HCT116 (cell line): ENCODE results near the gene UQCRHL. TPM values are rescaled to one million over a fixed set of nuclear protein-coding genes. Genes with fewer than 3 reads are reported as not detected.

Source experiments
- ATAC-seq: fragments of 200-7000 bp; cut with Tn5 transposase; 2 replicates; pipeline ENCODE4 v1.9.1; 2020; ENCODE audit warnings: mild to moderate bottlenecking, moderate library complexity
- BruUV-seq: library from RNA; stranded (reverse); fragments of 400-500 nt; replicated peaks from 2 replicates; lab custom pipeline; 2021; lab: Mats Ljungman, UMichigan
- CTCF ChIA-PET: fragments of 300-600 bp; sonication (Branson Sonifier 250); formaldehyde crosslinking; loops from one replicate; lab custom pipeline; 2021; ENCODE audit warnings: antibody characterized with exemption; lab: Charles Lee
- POLR2A ChIA-PET: fragments of 300-600, 350-600 bp; sonication (Branson Sonifier 250); formaldehyde crosslinking; loops from one replicate; lab custom pipeline; 2021; ENCODE audit warnings: antibody characterized with exemption; lab: Charles Lee
- RAD21 ChIA-PET, 2 experiments: fragments of 300-600 bp; sonication (Branson Sonifier 250); formaldehyde crosslinking; loops; one replicate each; lab custom pipeline; 2023; ENCODE audit warnings: low total read pairs in 2 of 2; ENCODE audit not compliant: uncharacterized antibody in 2 of 2, unreplicated experiment in 2 of 2, low non-redundant PET in 1 of 2; lab: Charles Lee
- DNase-seq: peaks from one replicate; pipeline ENCODE4 v3.0.0-alpha.2; 2010; ENCODE audit warnings: low read depth, low spot score
- H2AFZ ChIP-seq: fragments of 200-600 bp; shearing (Covaris generic), sonication (generic); 2 replicates; pipeline ENCODE4 v1.6.1; 2017; ENCODE audit warnings: low read depth, mixed run types, mixed read lengths, antibody characterized with exemption, low read length; ENCODE audit not compliant: poor library complexity, severe bottlenecking
- H3K27ac ChIP-seq: 2 replicates; pipeline ENCODE4 v1.5.1; 2012; ENCODE audit warnings: low read depth, low read length
- H3K27me3 ChIP-seq: fragments of 200-600 bp; sonication (generic); 2 replicates; pipeline ENCODE4 v1.6.1; 2016; ENCODE audit warnings: mixed run types, low read length, mixed read lengths; ENCODE audit not compliant: insufficient read depth
- H3K36me3 ChIP-seq, 2 experiments: fragments of 200-500 bp in 1 of 2; fragments of 200-600 bp in 1 of 2; sonication (Bioruptor generic) in 1 of 2; sonication (generic) in 1 of 2; 2 replicates each; pipeline versions ENCODE4 v1.5.1 to v1.6.1; 2014 to 2016; ENCODE audit warnings: low read length in 2 of 2, inconsistent platforms in 1 of 2, mixed read lengths in 1 of 2, mixed run types in 1 of 2; ENCODE audit not compliant: insufficient read depth in 2 of 2, control insufficient read depth in 1 of 2
- H3K4me1 ChIP-seq, 2 experiments: fragments of 200-600 bp in 1 of 2; sonication (generic) in 1 of 2; 2 replicates each; pipeline versions ENCODE4 v1.5.1 to v1.6.1; 2012 to 2017; ENCODE audit warnings: low read length in 2 of 2, inconsistent platforms in 1 of 2, mild to moderate bottlenecking in 1 of 2, mixed read lengths in 1 of 2, mixed run types in 1 of 2, moderate library complexity in 1 of 2; ENCODE audit not compliant: insufficient read depth in 2 of 2, control insufficient read depth in 1 of 2
- H3K4me2 ChIP-seq: fragments of 200-600 bp; sonication (generic); 2 replicates; pipeline ENCODE4 v1.6.1; 2017; ENCODE audit warnings: mixed run types, low read length, mixed read lengths
- H3K4me3 ChIP-seq, 2 experiments: fragments of 200-600 bp in 1 of 2; sonication (generic) in 1 of 2; replicated peaks in 1 of 2; 2 replicates each; pipeline ENCODE4 v1.5.1; 2011 to 2016; ENCODE audit warnings: low read length in 2 of 2, control low read depth in 1 of 2, low read depth in 1 of 2, mild to moderate bottlenecking in 1 of 2, mixed read lengths in 1 of 2, mixed run types in 1 of 2
- H3K79me2 ChIP-seq: fragments of 200-600 bp; sonication (generic); 2 replicates; pipeline ENCODE4 v1.6.1; 2017; ENCODE audit warnings: mild to moderate bottlenecking, mixed run types, low read length, moderate library complexity, mixed read lengths; ENCODE audit not compliant: insufficient read depth
- H3K9ac ChIP-seq: fragments of 200-600 bp; sonication (generic); 2 replicates; pipeline ENCODE4 v1.6.1; 2016; ENCODE audit warnings: low read length, mixed read lengths
- H3K9me2 ChIP-seq: fragments of 200-600 bp; sonication (generic), shearing (Covaris generic); 2 replicates; pipeline ENCODE4 v1.6.1; 2017; ENCODE audit warnings: mixed run types, mild to moderate bottlenecking, moderate library complexity; ENCODE audit not compliant: insufficient read depth
- H3K9me3 ChIP-seq, 2 experiments: fragments of 200-500 bp in 1 of 2; fragments of 200-600 bp in 1 of 2; sonication (Bioruptor generic) in 1 of 2; sonication (generic) in 1 of 2; 2 replicates each; pipeline ENCODE4 v1.6.1; 2014 to 2017; ENCODE audit warnings: low read length in 2 of 2, mixed read lengths in 2 of 2, inconsistent platforms in 1 of 2, low read depth in 1 of 2, mild to moderate bottlenecking in 1 of 2, mixed run types in 1 of 2, moderate library complexity in 1 of 2; ENCODE audit not compliant: control insufficient read depth in 1 of 2, insufficient read depth in 1 of 2
- H4K20me1 ChIP-seq: fragments of 200-600 bp; sonication (generic), shearing (Covaris generic); 2 replicates; pipeline ENCODE4 v1.6.1; 2017; ENCODE audit warnings: mixed run types, mild to moderate bottlenecking, moderate library complexity; ENCODE audit not compliant: insufficient read depth
- ELF1 ChIP-seq: IDR thresholded peaks from 2 replicates; pipeline ENCODE4 v1.6.1; 2012; ENCODE audit warnings: low read depth, borderline replicate concordance
- EZH2phosphoT487 ChIP-seq: fragments of 200-600 bp; IDR thresholded peaks from 2 replicates; pipeline ENCODE4 v1.6.1; 2018; ENCODE audit warnings: antibody characterized with exemption, borderline replicate concordance
- YY1 ChIP-seq: IDR thresholded peaks from 2 replicates; pipeline ENCODE4 v1.6.1; 2011; ENCODE audit warnings: low read length, low read depth, moderate library complexity, mild to moderate bottlenecking; ENCODE audit not compliant: insufficient replicate concordance; ENCODE audit errors: extremely low read depth
- intact Hi-C: fragments of 100-400 bp; cut with micrococcal nuclease; formaldehyde crosslinking; loops from 2 replicates; pipeline ENCODE4 v1.10.0; 2022
- total RNA-seq: library from RNA; stranded (reverse); gene quantifications from one replicate; pipeline ENCODE4 v1.2.1, GENCODE V29; 2021; ENCODE audit not compliant: unreplicated experiment
- TF ChIP-seq, protein P1 (sequence below): IDR thresholded peaks from 2 replicates; pipeline ENCODE4 v1.6.1; 2011; ENCODE audit warnings: mild to moderate bottlenecking, low read length, moderate library complexity; ENCODE audit not compliant: insufficient replicate concordance; ENCODE audit errors: extremely low read depth
- TF ChIP-seq, protein P2 (sequence below): IDR thresholded peaks from 2 replicates; pipeline ENCODE4 v1.6.1; 2012

The UQCRHL gene
- total RNA-seq, 1 experiment from 2014 or later: 2.5 TPM

DNA sequence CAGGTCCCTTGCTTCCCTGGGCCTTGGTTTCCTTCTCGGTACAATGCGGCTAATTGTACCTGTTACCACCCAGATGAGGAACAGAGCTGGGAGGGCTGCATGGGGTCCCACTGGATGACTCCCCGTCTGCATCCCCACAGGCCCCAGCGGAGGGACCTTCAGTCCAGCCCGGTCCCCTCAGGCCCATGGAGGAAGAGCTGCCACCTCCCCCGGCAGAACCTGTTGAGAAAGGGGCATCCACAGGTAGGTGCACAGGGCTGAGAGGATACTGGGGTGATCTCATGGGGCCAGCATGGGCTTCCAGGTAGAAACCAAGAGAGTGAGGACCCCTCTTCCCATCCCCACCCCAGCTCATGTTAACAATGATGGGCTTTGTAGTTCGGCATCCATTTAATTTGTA, 39.1 kb downstream of the UQCRHL start:
- no peaks in the 10 kb centered on the region for H4K20me1 ChIP-seq
- H3K9ac ChIP-seq: no peak overlapping the region
- H3K27ac ChIP-seq: no peak overlapping the region
- ChIA-PET CTCF (no interaction called here), RAD21 (no interaction called here), POLR2A (no interaction called here)
- H3K27me3 ChIP-seq: no peaks in the 10 kb centered on the region
- H3K36me3 ChIP-seq: no peaks in the 10 kb centered on the region
- no peak overlapping the region for H2AFZ ChIP-seq
- no peaks in the 10 kb centered on the region for H3K9me2 ChIP-seq
- H3K4me1 ChIP-seq: peaks cover 3 to 12% of the 10 kb centered on the region in 2 experiments; a peak in 3 of 4 replicates
- no peak for ATAC-seq
- TF ChIP-seq ELF1 (no peak), EZH2phosphoT487 (no peak)
- TF ChIP-seq, protein P1, sequence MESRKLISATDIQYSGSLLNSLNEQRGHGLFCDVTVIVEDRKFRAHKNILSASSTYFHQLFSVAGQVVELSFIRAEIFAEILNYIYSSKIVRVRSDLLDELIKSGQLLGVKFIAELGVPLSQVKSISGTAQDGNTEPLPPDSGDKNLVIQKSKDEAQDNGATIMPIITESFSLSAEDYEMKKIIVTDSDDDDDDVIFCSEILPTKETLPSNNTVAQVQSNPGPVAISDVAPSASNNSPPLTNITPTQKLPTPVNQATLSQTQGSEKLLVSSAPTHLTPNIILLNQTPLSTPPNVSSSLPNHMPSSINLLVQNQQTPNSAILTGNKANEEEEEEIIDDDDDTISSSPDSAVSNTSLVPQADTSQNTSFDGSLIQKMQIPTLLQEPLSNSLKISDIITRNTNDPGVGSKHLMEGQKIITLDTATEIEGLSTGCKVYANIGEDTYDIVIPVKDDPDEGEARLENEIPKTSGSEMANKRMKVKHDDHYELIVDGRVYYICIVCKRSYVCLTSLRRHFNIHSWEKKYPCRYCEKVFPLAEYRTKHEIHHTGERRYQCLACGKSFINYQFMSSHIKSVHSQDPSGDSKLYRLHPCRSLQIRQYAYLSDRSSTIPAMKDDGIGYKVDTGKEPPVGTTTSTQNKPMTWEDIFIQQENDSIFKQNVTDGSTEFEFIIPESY: no peak
- TF ChIP-seq, protein P2, sequence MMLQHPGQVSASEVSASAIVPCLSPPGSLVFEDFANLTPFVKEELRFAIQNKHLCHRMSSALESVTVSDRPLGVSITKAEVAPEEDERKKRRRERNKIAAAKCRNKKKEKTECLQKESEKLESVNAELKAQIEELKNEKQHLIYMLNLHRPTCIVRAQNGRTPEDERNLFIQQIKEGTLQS: no peak
- intact Hi-C loops: no loop called here
- no peak overlapping the region for H3K4me2 ChIP-seq
- no peak overlapping the region for H3K4me3 ChIP-seq
- no peaks in the 10 kb centered on the region for H3K9me3 ChIP-seq
- no TSS peak for BruUV-seq
- no peaks in the 10 kb centered on the region for H3K79me2 ChIP-seq
- DNase-seq: no peak

DNA sequence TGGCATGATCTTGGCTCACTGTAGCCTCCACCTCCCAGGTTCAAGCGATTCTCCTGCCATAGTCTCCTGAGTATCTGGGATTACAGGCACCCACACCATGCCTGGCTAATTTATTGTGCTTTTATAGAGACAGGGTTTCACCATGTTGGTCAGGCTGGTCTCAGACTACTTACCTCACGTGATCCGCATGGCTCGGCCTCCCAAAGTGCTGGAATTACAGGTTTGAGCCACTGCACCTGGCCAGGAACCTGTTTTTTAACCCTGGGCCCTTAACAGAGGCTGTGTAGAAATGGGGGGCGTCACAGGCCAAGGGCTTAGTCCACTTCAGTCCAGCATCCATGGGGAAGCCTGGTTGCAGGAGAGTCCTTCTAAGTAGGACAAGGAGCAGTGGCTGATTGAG, 39.5 kb downstream of the UQCRHL start:
- ChIA-PET RAD21 (no interaction called here), POLR2A (no interaction called here), CTCF (no interaction called here)
- Histone ChIP-seq H3K27ac (no peak overlapping the region), H3K4me1 (peaks cover 3 to 12% of the 10 kb centered on the region in 2 experiments; a peak in 3 of 4 replicates), H3K27me3 (no peaks in the 10 kb centered on the region), H3K9me2 (no peaks in the 10 kb centered on the region), H4K20me1 (no peaks in the 10 kb centered on the region), H3K9me3 (no peaks in the 10 kb centered on the region), H3K79me2 (no peaks in the 10 kb centered on the region), H3K4me3 (no peak overlapping the region), H3K36me3 (no peaks in the 10 kb centered on the region), H3K9ac (no peak overlapping the region), H3K4me2 (no peak overlapping the region), H2AFZ (no peak overlapping the region)
- ATAC-seq (no peak), DNase-seq (no peak)
- no peak for TF ChIP-seq YY1
- intact Hi-C loops: no loop called here
- BruUV-seq: no TSS peak
